K562 (cell line): Measurements from ENCODE around the gene CMIP. TPM values are rescaled to one million over a fixed set of nuclear protein-coding genes. Genes with fewer than 3 reads are reported as not detected.

Experiments used
- BCOR ChIP-seq: fragments of 450-650 bp; IDR thresholded peaks from 2 replicates; pipeline ENCODE4 v1.6.1; 2016
- CHCHD3 ChIP-seq: fragments of 250-450 bp; sonication (Bioruptor Pico); IDR thresholded peaks from 2 replicates; pipeline ENCODE4 v2.1.2; 2022; ENCODE audit warnings: mild to moderate bottlenecking
- ETS1 ChIP-seq: conservative IDR thresholded peaks from 2 replicates; pipeline ENCODE4 v1.6.1; 2011; ENCODE audit warnings: low read depth, mild to moderate bottlenecking, low read length; ENCODE audit not compliant: control insufficient read depth
- MLLT1 ChIP-seq, 2 experiments: fragments of 450-650 bp; IDR thresholded peaks; 2 replicates each; pipeline ENCODE4 v1.6.1; 2016
- RCOR1 ChIP-seq, 2 experiments: IDR thresholded peaks; 2 replicates each; pipeline ENCODE4 v1.6.1; 2012; ENCODE audit warnings: low read depth in 2 of 2, low read length in 2 of 2, borderline replicate concordance in 1 of 2, improper control_type of control experiment in 1 of 2
- SNRNP70 ChIP-seq: fragments of 200-400 bp; formaldehyde crosslinking; optimal IDR thresholded peaks from 2 replicates; pipeline ENCODE3; 2017; ENCODE audit warnings: low read depth, low read length
- ZBTB11 ChIP-seq, 3 experiments: fragments of 200-800 bp in 1 of 3; fragments of 250-450 bp in 1 of 3; fragments of 450-650 bp in 1 of 3; sonication (Bioruptor Pico) in 1 of 3; sonication (Bioruptor generic) in 1 of 3; formaldehyde crosslinking in 1 of 3; IDR thresholded peaks; 2 replicates each; pipeline versions ENCODE4 v1.6.1 to v1.8.0; 2016 to 2022; ENCODE audit warnings: mild to moderate bottlenecking in 2 of 3, missing genetic modification characterization in 2 of 3, missing compliant biosample characterization in 1 of 3, moderate library complexity in 1 of 3
- ZNF586 ChIP-seq: fragments of 450-650 bp; formaldehyde crosslinking; conservative IDR thresholded peaks from 2 replicates; pipeline ENCODE4 v1.4.0; 2020; ENCODE audit warnings: mild to moderate bottlenecking, moderate library complexity
- ZNF717 ChIP-seq: fragments of 250-450 bp; sonication (Bioruptor Pico); IDR thresholded peaks from 2 replicates; pipeline ENCODE4 v1.5.0; 2021
- polyA plus RNA-seq, 8 experiments: library from polyadenylated mRNA; depleted of rRNA in 4 of 8; stranded (reverse) in 5 of 8; unstranded in 3 of 8; fragments of >200 nt; fragmentation: Nextera tagmentation in 2 of 8; fragmentation: Illumina TruSeq in 1 of 8; extraction: Ambion mirVana in 2 of 8; extraction: Trizol in 1 of 8; gene quantifications; 2 replicates each; pipeline versions ENCODE4 v1.2.1 to v1.2.3, GENCODE V29; 2011 to 2014; ENCODE audit warnings: inconsistent platforms in 1 of 8, missing spikeins in 1 of 8
- total RNA-seq, 7 experiments: library from RNA; depleted of rRNA in 6 of 7; stranded (reverse); fragments of >200 nt in 6 of 7; fragmentation: Illumina TruSeq in 2 of 7; extraction: Trizol in 2 of 7; gene quantifications; 2 replicates each; pipeline versions ENCODE4 v1.2.1 to v1.2.3, GENCODE V29; 2011 to 2021; ENCODE audit warnings: low replicate concordance in 1 of 7

CMIP gene
- total and polyA plus RNA-seq, 9 of the 15 experiments (the other 6 are each of a cell fraction or from before 2014, with no cell fraction given) = 0.94 to 82.5 (median 10.3) TPM

- no peak for TF ChIP-seq MLLT1 (IDR thresholded peaks at IDR 0.05)
- no peak for TF ChIP-seq ETS1
- no peak for TF ChIP-seq ZNF717 (CRISPR knock-in tag)
- no peak for TF ChIP-seq ZNF586 (CRISPR knock-in tag)
- TF ChIP-seq SNRNP70 = no peak
- no peak for TF ChIP-seq ZBTB11 (CRISPR knock-in tag; IDR thresholded peaks at IDR 0.05)
- TF ChIP-seq RCOR1 (IDR thresholded peaks at IDR 0.05; ENCODE audit: borderline replicate concordance in 1 of 2, low read depth in 2 of 2, low read length in 2 of 2) = peak in 1 of 2 experiments; percentile 61; a peak in 1 of 4 replicates
- TF ChIP-seq CHCHD3 (CRISPR knock-in tag) = no peak
- TF ChIP-seq BCOR = peak; percentile 74
Measured at GRCh38 chr16:81435567-81435966, 9.0 kb upstream of the CMIP start (continued).
